ENCODE results near the gene SURF2.
"Not testable (repeated sequence)": the region's sequence is repeated elsewhere in the genome, so short reads cannot be mapped to it uniquely, and the experiment has no call there.

Gene SURF2

GRCh38 chr9:133356391-133357091 is at the start of gene SURF2, which contains the start of gene SURF1:
SURF2 (plus strand) TSS chr9:133356550; CDS start chr9:133356593, 43 bp downstream.
SURF1 (minus strand) TSS chr9:133356487; CDS start chr9:133356453, 34 bp downstream.
- no peak for DNase-seq (ENCODE audit: extremely low read depth, low read depth)
- H3K4me3 ChIP-seq (replicated peaks; ENCODE audit: low read depth, low read length), result peak within 1 kb of the TSS; percentile 88
- no peak for TF ChIP-seq CTCF (IDR thresholded peaks at IDR 0.05; ENCODE audit: low read depth, low read length, missing control alignments)

- DNase-seq (ENCODE audit: extremely low read depth, low read depth), result no peak
- no peak for TF ChIP-seq CTCF (IDR thresholded peaks at IDR 0.05; ENCODE audit: low read depth, low read length, missing control alignments)
- H3K4me3 ChIP-seq (replicated peaks; ENCODE audit: low read depth, low read length), result no peak overlapping the region
Observed at GRCh38 chr9:133307301-133307700, 49.0 kb upstream of the SURF2 start.

- H3K4me3 ChIP-seq (replicated peaks; ENCODE audit: low read depth, low read length), result no peak overlapping the region
- no peak for DNase-seq (ENCODE audit: extremely low read depth, low read depth)
- TF ChIP-seq CTCF (IDR thresholded peaks at IDR 0.05; ENCODE audit: low read depth, low read length, missing control alignments), result no peak
Observed at GRCh38 chr9:133309608-133310007, 46.7 kb upstream of the SURF2 start.

GRCh38 chr9:133315997-133316396 is 40.4 kb upstream of the SURF2 start:
- no peak for DNase-seq (ENCODE audit: extremely low read depth, low read depth)
- TF ChIP-seq CTCF (IDR thresholded peaks at IDR 0.05; ENCODE audit: low read depth, low read length, missing control alignments), result no peak
- no peak overlapping the region for H3K4me3 ChIP-seq (replicated peaks; ENCODE audit: low read depth, low read length)

GRCh38 chr9:133317551-133317950 is 38.8 kb upstream of the SURF2 start:
- not testable (repeated sequence) for DNase-seq (ENCODE audit: extremely low read depth, low read depth); H3K4me3 ChIP-seq (replicated peaks; ENCODE audit: low read depth, low read length)

- no peak overlapping the region for H3K4me3 ChIP-seq (replicated peaks; ENCODE audit: low read depth, low read length)
- no peak for DNase-seq (ENCODE audit: extremely low read depth, low read depth)
- TF ChIP-seq CTCF (IDR thresholded peaks at IDR 0.05; ENCODE audit: low read depth, low read length, missing control alignments), result no peak
Observed at GRCh38 chr9:133320421-133320881, 35.9 kb upstream of the SURF2 start.

GRCh38 chr9:133321411-133321935 is 34.9 kb upstream of the SURF2 start:
- TF ChIP-seq CTCF (IDR thresholded peaks at IDR 0.05; ENCODE audit: low read depth, low read length, missing control alignments), result no peak
- H3K4me3 ChIP-seq (replicated peaks; ENCODE audit: low read depth, low read length), result no peak overlapping the region
- no peak for DNase-seq (ENCODE audit: extremely low read depth, low read depth)
